Measurements from ENCODE around the gene PRPF6. TPM values are rescaled to one million over a fixed set of nuclear protein-coding genes. Genes with fewer than 3 reads are reported as not detected.
"Not testable (repeated sequence)": the region's sequence is repeated elsewhere in the genome, so short reads cannot be mapped to it uniquely, and the experiment has no call there.

Gene PRPF6
- total RNA-seq, 2 experiments from 2014 or later = 60.5 to 67.0 TPM

GRCh38 chr20:64006490-64006889 lies 25.6 kb downstream of the PRPF6 start:
- POLR2A ChIA-PET = interaction anchor here (0.6 kb wide), 1 partner anchor 69 kb away, joined by 3 read pairs; no protein-coding TSS in a partner anchor
- Mint-ChIP-seq H3K9me3 (ENCODE audit: low read depth) (peaks cover 8% of the 10 kb centered on the region), H3K27me3 (no peaks in the 10 kb centered on the region), H3K4me3 (no peak overlapping the region), H3K4me1 (peaks cover 16% of the 10 kb centered on the region), H3K36me3 (ENCODE audit: low read depth) (peaks cover 74% of the 10 kb centered on the region), H3K27ac (no peak overlapping the region)
- DNase-seq = no peak
- ATAC-seq = no peak
- CTCF ChIA-PET = interaction anchor here (1.2 kb wide), 1 partner anchor 32 kb away, joined by 3 read pairs; no protein-coding TSS in a partner anchor
- intact Hi-C loops (cut with DNase I, micrococcal nuclease) = no loop called here

GRCh38 chr20:64006902-64007301 lies 26.0 kb downstream of the PRPF6 start:
- DNase-seq (no peak), ATAC-seq (no peak)
- POLR2A ChIA-PET = interaction anchor here (0.6 kb wide), 2 partner anchors 27 to 70 kb away, joined by 3 read pairs; no protein-coding TSS in a partner anchor
- Mint-ChIP-seq H3K27me3 (no peaks in the 10 kb centered on the region), H3K27ac (no peak overlapping the region), H3K9me3 (ENCODE audit: low read depth) (peaks cover 8% of the 10 kb centered on the region), H3K4me1 (peaks cover 17% of the 10 kb centered on the region), H3K4me3 (no peak overlapping the region), H3K36me3 (ENCODE audit: low read depth) (peaks cover 72% of the 10 kb centered on the region)
- CTCF ChIA-PET = interaction anchor here (1.2 kb wide), 1 partner anchor 31 kb away, joined by 3 read pairs; no protein-coding TSS in a partner anchor
- intact Hi-C loops (cut with DNase I, micrococcal nuclease) = no loop called here

- no peak for ATAC-seq
- peaks cover 75% of the 10 kb centered on the region for H3K36me3 Mint-ChIP-seq (ENCODE audit: low read depth)
Measured at GRCh38 chr20:64009811-64010387, 29.0 kb downstream of the PRPF6 start.

GRCh38 chr20:64010711-64011237 lies 29.8 kb downstream of the PRPF6 start:
- intact Hi-C loops (cut with DNase I, micrococcal nuclease) = no loop called here
- no peak overlapping the region for H3K4me3 Mint-ChIP-seq
- no peak for DNase-seq
- ATAC-seq = peak; percentile 33
- peaks cover 76% of the 10 kb centered on the region for H3K36me3 Mint-ChIP-seq (ENCODE audit: low read depth)
- H3K27me3 Mint-ChIP-seq = no peaks in the 10 kb centered on the region
- H3K4me1 Mint-ChIP-seq = peaks cover 32% of the 10 kb centered on the region
- POLR2A ChIA-PET = no interaction called here
- CTCF ChIA-PET = interaction anchor here (1.6 kb wide), 1 partner anchor 20 kb away, joined by 3 read pairs; no protein-coding TSS in a partner anchor
- H3K9me3 Mint-ChIP-seq (ENCODE audit: low read depth) = peaks cover 8% of the 10 kb centered on the region
- peak overlapping the region; percentile 83 for H3K27ac Mint-ChIP-seq

More at GRCh38 chr20:64009811-64010387, 29.0 kb downstream of the PRPF6 start:
- peak overlapping the region; percentile 33 for H3K27ac Mint-ChIP-seq
- no peaks in the 10 kb centered on the region for H3K27me3 Mint-ChIP-seq
- intact Hi-C loops (cut with DNase I, micrococcal nuclease) = no loop called here
- POLR2A ChIA-PET = no interaction called here
- H3K9me3 Mint-ChIP-seq (ENCODE audit: low read depth) = peaks cover 8% of the 10 kb centered on the region
- DNase-seq = no peak
- peaks cover 32% of the 10 kb centered on the region for H3K4me1 Mint-ChIP-seq
- CTCF ChIA-PET = interaction anchor here (1.6 kb wide), 1 partner anchor 19 kb away, joined by 3 read pairs; no protein-coding TSS in a partner anchor
- no peak overlapping the region for H3K4me3 Mint-ChIP-seq

- peaks cover 72% of the 10 kb centered on the region for H3K36me3 Mint-ChIP-seq (ENCODE audit: low read depth)
- H3K4me1 Mint-ChIP-seq = peaks cover 32% of the 10 kb centered on the region
- ChIA-PET POLR2A (no interaction called here), CTCF (no interaction called here)
- DNase-seq (peak; percentile 25), ATAC-seq (no peak)
- no peak overlapping the region for H3K4me3 Mint-ChIP-seq
- H3K27ac Mint-ChIP-seq = peak overlapping the region; percentile 83
- intact Hi-C loops (cut with DNase I, micrococcal nuclease) = no loop called here
- no peaks in the 10 kb centered on the region for H3K27me3 Mint-ChIP-seq
- peaks cover 8% of the 10 kb centered on the region for H3K9me3 Mint-ChIP-seq (ENCODE audit: low read depth)
Measured at GRCh38 chr20:64011366-64011779, 30.4 kb downstream of the PRPF6 start.

GRCh38 chr20:64012385-64013154 lies 31.6 kb downstream of the PRPF6 start:
- H3K9me3 Mint-ChIP-seq (ENCODE audit: low read depth); CTCF ChIA-PET; DNase-seq; H3K27me3 Mint-ChIP-seq: not testable (repeated sequence)
- H3K4me1 Mint-ChIP-seq = peaks cover 32% of the 10 kb centered on the region
- POLR2A ChIA-PET = interaction anchor here (1.0 kb wide), 1 partner anchor 30 kb away, joined by 3 read pairs; no protein-coding TSS in a partner anchor
- intact Hi-C loops (cut with DNase I, micrococcal nuclease) = loop anchor here in 1 of 2 experiments (1.0 kb wide), 1 partner anchor 31 kb away; the partner anchor contains the start of gene PRPF6
- H3K36me3 Mint-ChIP-seq (ENCODE audit: low read depth) = peaks cover 69% of the 10 kb centered on the region
- peak overlapping the region; percentile 93 for H3K27ac Mint-ChIP-seq
- ATAC-seq = peak; percentile 49
- H3K4me3 Mint-ChIP-seq = peak overlapping the region; percentile 59

- ChIA-PET POLR2A (no interaction called here), CTCF (no interaction called here)
- peaks cover 25% of the 10 kb centered on the region for H3K4me1 Mint-ChIP-seq
- H3K27me3 Mint-ChIP-seq = no peaks in the 10 kb centered on the region
- intact Hi-C loops (cut with DNase I, micrococcal nuclease) = no loop called here
- no peak overlapping the region for H3K27ac Mint-ChIP-seq
- DNase-seq = no peak
- H3K4me3 Mint-ChIP-seq = no peak overlapping the region
- peaks cover 60% of the 10 kb centered on the region for H3K36me3 Mint-ChIP-seq (ENCODE audit: low read depth)
- no peaks in the 10 kb centered on the region for H3K9me3 Mint-ChIP-seq (ENCODE audit: low read depth)
- no peak for ATAC-seq
Measured at GRCh38 chr20:64015635-64016034, 34.7 kb downstream of the PRPF6 start.

GRCh38 chr20:64021124-64021975 lies 40.4 kb downstream of the PRPF6 start:
- Mint-ChIP-seq H3K36me3 (ENCODE audit: low read depth) (peaks cover 59% of the 10 kb centered on the region), H3K4me3 (no peak overlapping the region), H3K9me3 (ENCODE audit: low read depth) (no peaks in the 10 kb centered on the region), H3K27me3 (no peaks in the 10 kb centered on the region), H3K27ac (no peak overlapping the region), H3K4me1 (no peaks in the 10 kb centered on the region)
- ChIA-PET POLR2A (no interaction called here), CTCF (no interaction called here)
- no peak for DNase-seq
- ATAC-seq = no peak
- intact Hi-C loops (cut with DNase I, micrococcal nuclease) = no loop called here

GRCh38 chr20:64022671-64023360 lies 41.9 kb downstream of the PRPF6 start:
- Mint-ChIP-seq H3K27me3 (no peaks in the 10 kb centered on the region), H3K27ac (no peak overlapping the region), H3K36me3 (ENCODE audit: low read depth) (peaks cover 55% of the 10 kb centered on the region), H3K4me1 (no peaks in the 10 kb centered on the region), H3K9me3 (ENCODE audit: low read depth) (no peaks in the 10 kb centered on the region), H3K4me3 (no peak overlapping the region)
- ChIA-PET CTCF (no interaction called here), POLR2A (no interaction called here)
- intact Hi-C loops (cut with DNase I, micrococcal nuclease) = no loop called here
- ATAC-seq = no peak
- DNase-seq = no peak

GRCh38 chr20:64023361-64024140 lies 42.6 kb downstream of the PRPF6 start:
- no peak overlapping the region for H3K4me3 Mint-ChIP-seq
- peaks cover 48% of the 10 kb centered on the region for H3K36me3 Mint-ChIP-seq (ENCODE audit: low read depth)
- H3K4me1 Mint-ChIP-seq = no peaks in the 10 kb centered on the region
- H3K27me3 Mint-ChIP-seq = no peaks in the 10 kb centered on the region
- DNase-seq (no peak), ATAC-seq (no peak)
- H3K9me3 Mint-ChIP-seq (ENCODE audit: low read depth) = no peaks in the 10 kb centered on the region
- CTCF ChIA-PET = no interaction called here
- POLR2A ChIA-PET = no interaction called here
- no peak overlapping the region for H3K27ac Mint-ChIP-seq
- intact Hi-C loops (cut with DNase I, micrococcal nuclease) = no loop called here
